Uterus (tissue), 4 donors: ENCODE measurements around the gene PRAF2. TPM values are rescaled to one million over a fixed set of nuclear protein-coding genes. Genes with fewer than 3 reads are reported as not detected.

Experiments
- DNase-seq, 2 donors: peaks; one replicate each; pipeline ENCODE4 v3.0.0-alpha.2; 2019 to 2020
- H3K27ac ChIP-seq, 2 donors: fragments of 200-600 bp; sonication (generic); 1 replicate in 1 of 2; 2 replicates in 1 of 2; pipeline ENCODE4 v1.5.1; 2016 to 2018
- H3K27me3 ChIP-seq, 2 donors: fragments of 200-600 bp; sonication (generic); one replicate each; pipeline ENCODE4 v1.5.1; 2018 to 2019; ENCODE audit warnings: control low read depth in 1 of 2
- H3K36me3 ChIP-seq, 2 donors: fragments of 200-600 bp; sonication (generic); one replicate each; pipeline ENCODE4 v1.5.1; 2019; ENCODE audit warnings: control low read depth in 1 of 2
- H3K4me1 ChIP-seq, 2 donors: fragments of 200-600 bp; sonication (generic); one replicate each; pipeline ENCODE4 v1.5.1; 2018 to 2019; ENCODE audit warnings: control low read depth in 1 of 2
- H3K4me3 ChIP-seq, 2 donors: fragments of 200-600 bp; sonication (generic); 1 replicate in 1 of 2; 2 replicates in 1 of 2; pipeline ENCODE4 v1.5.1; 2018 to 2019; ENCODE audit warnings: mild to moderate bottlenecking in 1 of 2
- H3K9me3 ChIP-seq, 2 donors: fragments of 200-600 bp; sonication (generic); one replicate each; pipeline ENCODE4 v1.5.1; 2019; ENCODE audit warnings: control low read depth in 1 of 2
- POLR2A ChIP-seq, 2 donors: fragments of 450-650 bp; IDR thresholded peaks; one replicate each; pipeline ENCODE4 v1.6.1; 2016; ENCODE audit warnings: antibody characterized with exemption in 2 of 2, mild to moderate bottlenecking in 1 of 2, moderate library complexity in 1 of 2
- intact Hi-C: fragments of 100-400 bp; cut with DNase I; formaldehyde crosslinking; loops from one replicate; pipeline ENCODE4 v1.15.1; 2023; ENCODE audit warnings: low total_unique reads
- total RNA-seq, 4 donors: library from RNA; depleted of rRNA in 3 of 4; stranded (reverse); fragments of >200 nt in 3 of 4; gene quantifications; one replicate each; pipeline versions ENCODE4 v1.1.0 to v1.2.4, GENCODE V29; 2014 to 2023
- TF ChIP-seq, protein P1 (sequence below), 4 experiments: fragments of 200-600 bp in 2 of 4; fragments of 450-650 bp in 2 of 4; sonication (generic) in 2 of 4; IDR thresholded peaks; one replicate each; pipeline ENCODE4 v1.5.1; 2016 to 2019; ENCODE audit warnings: antibody characterized with exemption in 4 of 4, mild to moderate bottlenecking in 2 of 4, moderate library complexity in 1 of 4
- donor health status: DM: yes; HTN: yes; CAD: no.

Gene PRAF2
- total RNA-seq, 4 donors from 2014 or later, result 0.77 to 45.2 (median 23.8) TPM

DNA sequence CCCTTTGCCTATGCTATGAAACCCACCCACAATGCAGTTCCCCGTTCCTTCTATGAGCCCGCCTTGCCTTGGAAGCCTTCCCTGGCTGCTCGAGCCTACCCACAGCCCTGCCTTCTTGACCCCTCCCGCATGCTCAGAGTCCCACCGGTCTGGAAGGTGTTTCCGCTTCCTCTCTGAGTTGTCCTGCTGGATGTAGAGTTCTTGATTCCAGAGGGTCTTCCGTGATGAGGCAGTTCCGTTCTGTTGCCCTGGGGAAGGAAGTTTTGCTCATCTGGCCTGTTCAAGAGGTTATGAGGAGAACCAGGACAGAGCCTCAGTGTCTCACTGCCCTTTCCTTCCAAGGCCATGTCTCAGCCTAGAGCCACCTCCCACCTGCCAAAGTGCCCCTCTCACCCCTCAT lies 42.3 kb upstream of the PRAF2 start:
- Histone ChIP-seq H3K9me3 (no peaks in the 10 kb centered on the region), H3K4me1 (no peaks in the 10 kb centered on the region), H3K27me3 (no peaks in the 10 kb centered on the region), H3K4me3 (no peak overlapping the region), H3K27ac (no peak overlapping the region), H3K36me3 (no peaks in the 10 kb centered on the region)
- DNase-seq, result no peak
- TF ChIP-seq, protein P1, sequence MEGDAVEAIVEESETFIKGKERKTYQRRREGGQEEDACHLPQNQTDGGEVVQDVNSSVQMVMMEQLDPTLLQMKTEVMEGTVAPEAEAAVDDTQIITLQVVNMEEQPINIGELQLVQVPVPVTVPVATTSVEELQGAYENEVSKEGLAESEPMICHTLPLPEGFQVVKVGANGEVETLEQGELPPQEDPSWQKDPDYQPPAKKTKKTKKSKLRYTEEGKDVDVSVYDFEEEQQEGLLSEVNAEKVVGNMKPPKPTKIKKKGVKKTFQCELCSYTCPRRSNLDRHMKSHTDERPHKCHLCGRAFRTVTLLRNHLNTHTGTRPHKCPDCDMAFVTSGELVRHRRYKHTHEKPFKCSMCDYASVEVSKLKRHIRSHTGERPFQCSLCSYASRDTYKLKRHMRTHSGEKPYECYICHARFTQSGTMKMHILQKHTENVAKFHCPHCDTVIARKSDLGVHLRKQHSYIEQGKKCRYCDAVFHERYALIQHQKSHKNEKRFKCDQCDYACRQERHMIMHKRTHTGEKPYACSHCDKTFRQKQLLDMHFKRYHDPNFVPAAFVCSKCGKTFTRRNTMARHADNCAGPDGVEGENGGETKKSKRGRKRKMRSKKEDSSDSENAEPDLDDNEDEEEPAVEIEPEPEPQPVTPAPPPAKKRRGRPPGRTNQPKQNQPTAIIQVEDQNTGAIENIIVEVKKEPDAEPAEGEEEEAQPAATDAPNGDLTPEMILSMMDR (IDR thresholded peaks at IDR 0.05), result no peak
- no peak for TF ChIP-seq POLR2A (IDR thresholded peaks at IDR 0.05)
- intact Hi-C loops, result no loop called here

DNA sequence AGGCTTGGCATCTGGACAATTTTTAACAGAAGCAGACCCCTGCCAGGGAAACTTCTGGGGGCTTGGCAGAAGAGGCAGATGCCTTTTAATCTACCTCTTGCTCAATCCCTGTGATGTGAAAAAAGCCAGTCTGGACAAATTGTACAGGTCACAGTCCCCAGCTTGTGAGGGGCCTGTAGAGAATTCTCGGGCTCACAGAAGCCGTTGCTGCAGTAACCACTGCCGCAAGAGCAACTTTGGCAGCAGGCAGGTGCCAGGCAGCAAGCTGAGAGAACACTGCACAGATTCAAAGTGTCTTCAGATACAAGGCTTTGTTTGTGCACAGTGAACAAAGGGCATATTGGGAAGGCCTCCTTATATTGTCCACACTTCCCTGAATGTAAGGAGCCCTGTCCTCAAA lies 38.0 kb upstream of the PRAF2 start:
- Histone ChIP-seq H3K36me3 (no peaks in the 10 kb centered on the region), H3K9me3 (no peaks in the 10 kb centered on the region), H3K27me3 (no peaks in the 10 kb centered on the region), H3K4me3 (no peak overlapping the region), H3K4me1 (no peaks in the 10 kb centered on the region), H3K27ac (no peak overlapping the region)
- DNase-seq, result no peak
- TF ChIP-seq POLR2A (IDR thresholded peaks at IDR 0.05), result no peak
- TF ChIP-seq, protein P1 (IDR thresholded peaks at IDR 0.05), result no peak
- intact Hi-C loops, result no loop called here

DNA sequence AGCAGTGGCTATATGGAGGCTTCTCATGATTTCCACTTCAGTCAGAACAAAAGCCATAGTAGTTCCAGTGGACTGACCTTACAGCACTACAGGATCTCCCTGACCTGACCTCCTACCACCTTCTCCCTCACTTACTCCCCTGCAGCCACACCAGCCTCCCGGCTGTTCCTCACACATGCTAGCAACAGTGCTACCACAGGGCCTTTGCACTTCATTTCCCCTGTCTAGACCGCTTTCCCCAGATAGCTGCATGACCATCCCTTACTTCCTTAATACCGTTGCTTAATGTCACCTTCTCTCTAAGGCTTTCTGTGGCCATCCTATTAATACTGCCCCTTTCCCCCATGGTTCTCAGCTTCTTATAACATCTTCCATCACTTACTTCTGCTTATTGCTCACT lies 36.6 kb upstream of the PRAF2 start:
- Histone ChIP-seq H3K4me3 (no peak overlapping the region), H3K9me3 (no peaks in the 10 kb centered on the region), H3K27me3 (no peaks in the 10 kb centered on the region), H3K27ac (no peak overlapping the region), H3K4me1 (no peaks in the 10 kb centered on the region), H3K36me3 (no peaks in the 10 kb centered on the region)
- intact Hi-C loops, result no loop called here
- TF ChIP-seq, protein P1 (IDR thresholded peaks at IDR 0.05), result no peak
- TF ChIP-seq POLR2A (IDR thresholded peaks at IDR 0.05), result no peak
- no peak for DNase-seq

DNA sequence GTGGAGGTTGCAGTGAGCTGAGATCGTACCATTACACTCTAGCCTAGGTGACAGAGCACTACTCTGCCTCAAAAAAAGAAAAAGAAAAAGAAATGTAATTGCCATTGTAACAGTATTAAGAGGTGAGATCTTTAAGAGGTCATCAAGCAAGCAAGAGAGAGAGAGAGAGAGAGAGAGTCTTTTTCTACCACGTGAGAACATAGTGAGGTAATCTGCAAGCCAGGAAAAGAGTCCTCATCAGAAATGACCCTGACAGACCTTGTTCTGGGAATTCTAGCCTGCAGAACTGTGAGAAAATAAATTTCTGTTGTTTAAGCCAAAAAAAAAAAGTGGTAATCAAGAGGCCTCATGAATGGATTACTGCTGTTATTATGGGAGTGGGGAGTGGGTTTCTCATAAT lies 34.8 kb upstream of the PRAF2 start:
- Histone ChIP-seq H3K4me1 (no peaks in the 10 kb centered on the region), H3K27ac (no peak overlapping the region)
- TF ChIP-seq, protein P1 (IDR thresholded peaks at IDR 0.05), result no peak
- TF ChIP-seq POLR2A (IDR thresholded peaks at IDR 0.05), result no peak

DNA sequence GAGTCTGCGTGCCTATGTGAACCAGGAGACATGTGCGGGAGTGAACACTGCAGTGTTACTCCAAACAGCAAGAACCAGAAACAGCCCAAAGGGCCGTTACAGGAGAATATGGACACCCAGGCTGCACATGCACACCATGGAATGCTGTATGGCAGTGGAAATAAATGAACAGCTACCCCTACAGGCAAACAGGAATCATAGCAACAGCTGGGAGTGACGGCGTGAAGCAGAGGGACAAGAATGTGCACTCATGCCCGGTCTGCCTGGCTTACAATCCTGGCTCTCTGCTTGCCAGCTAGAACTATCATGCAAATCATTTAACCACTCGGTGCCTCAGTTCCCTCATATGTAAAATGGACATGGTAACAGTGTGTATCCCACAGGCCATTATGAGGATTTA lies 33.1 kb upstream of the PRAF2 start:
- no peaks in the 10 kb centered on the region for H3K36me3 ChIP-seq
- TF ChIP-seq, protein P1 (IDR thresholded peaks at IDR 0.05), result no peak
- TF ChIP-seq POLR2A (IDR thresholded peaks at IDR 0.05), result no peak
- no peaks in the 10 kb centered on the region for H3K27me3 ChIP-seq
- no peak overlapping the region for H3K27ac ChIP-seq
- DNase-seq, result no peak
- intact Hi-C loops, result no loop called here
- H3K4me3 ChIP-seq, result no peak overlapping the region
- H3K9me3 ChIP-seq, result no peaks in the 10 kb centered on the region
- H3K4me1 ChIP-seq, result no peaks in the 10 kb centered on the region

More for the DNA sequence above, 34.8 kb upstream of the PRAF2 start:
- no peak overlapping the region for H3K4me3 ChIP-seq
- DNase-seq, result no peak
- H3K9me3 ChIP-seq, result no peaks in the 10 kb centered on the region
- H3K27me3 ChIP-seq, result no peaks in the 10 kb centered on the region
- intact Hi-C loops, result no loop called here
- no peaks in the 10 kb centered on the region for H3K36me3 ChIP-seq
